ENCODE measurements around the gene FEN1. TPM values are rescaled to one million over a fixed set of nuclear protein-coding genes. Genes with fewer than 3 reads are reported as not detected.

Gene FEN1
- total and polyA plus RNA-seq, 2 of the 13 experiments (the other 11 are each of a cell fraction or from before 2014, with no cell fraction given): 12.4 to 102 TPM

GRCh38 chr11:61797263-61797944, 4.7 kb downstream of the FEN1 start (continued):
- no peak for TF ChIP-seq ZNF615 (CRISPR knock-in tag; IDR thresholded peaks at IDR 0.05; ENCODE audit: borderline replicate concordance)
- TF ChIP-seq ZNF331 (CRISPR knock-in tag; IDR thresholded peaks at IDR 0.05): no peak
- peak; percentile 21; the same call in 1 of the 2 replicates for TF ChIP-seq CCDC6 (CRISPR knock-in tag; IDR thresholded peaks at IDR 0.05)
- TF ChIP-seq ZNF101 (CRISPR knock-in tag; IDR thresholded peaks at IDR 0.05; ENCODE audit: borderline replicate concordance, low read depth): no peak
- TF ChIP-seq ZC3H13 (CRISPR knock-in tag; IDR thresholded peaks at IDR 0.05): no peak
- no peak for TF ChIP-seq ZFP91 (CRISPR knock-in tag; IDR thresholded peaks at IDR 0.05; ENCODE audit: borderline replicate concordance)
- no peak for TF ChIP-seq ZNF280B (CRISPR knock-in tag; IDR thresholded peaks at IDR 0.05; ENCODE audit: borderline replicate concordance)
- no peak; the same call in 1 of the 2 replicates for TF ChIP-seq YEATS2 (CRISPR knock-in tag; IDR thresholded peaks at IDR 0.05; ENCODE audit: borderline replicate concordance)
- TF ChIP-seq NR2F6 (IDR thresholded peaks at IDR 0.05): no peak
- no peak for TF ChIP-seq NR2F6 (CRISPR knock-in tag; IDR thresholded peaks at IDR 0.05)
- no peak for TF ChIP-seq ZNF12 (CRISPR knock-in tag; IDR thresholded peaks at IDR 0.05)
- no peak for TF ChIP-seq ZNF232 (CRISPR knock-in tag; IDR thresholded peaks at IDR 0.05; ENCODE audit: borderline replicate concordance)
- no peak for TF ChIP-seq HDAC6 (IDR thresholded peaks at IDR 0.05; ENCODE audit: low read depth, low read length)
- TF ChIP-seq DRAP1 (CRISPR knock-in tag; IDR thresholded peaks at IDR 0.05): no peak
- TF ChIP-seq NFIB (CRISPR knock-in tag; IDR thresholded peaks at IDR 0.05; ENCODE audit: borderline replicate concordance): no peak
- no peak for TF ChIP-seq SALL1 (CRISPR knock-in tag; IDR thresholded peaks at IDR 0.05)
- TF ChIP-seq TBX2 (CRISPR knock-in tag; IDR thresholded peaks at IDR 0.05; ENCODE audit: borderline replicate concordance): no peak
- 0 out of 4 replicates have a peak, but pooled peaks have one; percentile 27 to 49 for TF ChIP-seq HMGXB4 (CRISPR knock-in tag; IDR thresholded peaks at IDR 0.05; ENCODE audit: borderline replicate concordance in 1 of 2, low read depth in 1 of 2)
- no peak for TF ChIP-seq AFF4 (CRISPR knock-in tag; IDR thresholded peaks at IDR 0.05)
- TF ChIP-seq RAD51 (IDR thresholded peaks at IDR 0.05; ENCODE audit: borderline replicate concordance): no peak
